Ovary (tissue), 3 donors: ENCODE results near the gene C1orf146.

Experiments used
- CTCF ChIP-seq, 3 donors: fragments of 450-650 bp in 2 of 3; fragments of 200-600 bp in 1 of 3; IDR thresholded peaks; one replicate each; pipeline versions ENCODE4 v1.5.1 to v1.8.0; 2016 to 2022; ENCODE audit warnings: antibody characterized with exemption in 3 of 3, mild to moderate bottlenecking in 1 of 3
- EP300 ChIP-seq: sonication (generic); formaldehyde crosslinking; IDR thresholded peaks from one replicate; pipeline ENCODE4 v1.6.1; 2017; ENCODE audit warnings: antibody characterized with exemption
- donor health status: DM: no; HTN: no; CAD: no.

GRCh38 chr1:92184632-92185031 is 33.1 kb upstream of the C1orf146 start:
- TF ChIP-seq CTCF (IDR thresholded peaks at IDR 0.05) (no peak), EP300 (no peak)
